Endodermal cell (in vitro differentiated cells): Measurements from ENCODE around the gene CCNG2. TPM values are rescaled to one million over a fixed set of nuclear protein-coding genes. Genes with fewer than 3 reads are reported as not detected.

Experiments used
- DNase-seq: peaks from one replicate; pipeline ENCODE4 v3.0.0-alpha.2; 2017
- H3K27ac ChIP-seq: 2 replicates; pipeline ENCODE4 v1.5.1; 2013; ENCODE audit warnings: mild to moderate bottlenecking, low read depth, low read length, moderate library complexity
- H3K27me3 ChIP-seq: 2 replicates; pipeline ENCODE4 v1.6.1; 2013; ENCODE audit warnings: mild to moderate bottlenecking, low read length, moderate library complexity; ENCODE audit not compliant: insufficient read depth, control insufficient read depth, poor library complexity, severe bottlenecking
- H3K36me3 ChIP-seq: 2 replicates; pipeline ENCODE4 v1.7.0; 2013; ENCODE audit warnings: mild to moderate bottlenecking, low read length, moderate library complexity; ENCODE audit not compliant: control insufficient read depth, insufficient read depth
- H3K4me1 ChIP-seq: one replicate; pipeline ENCODE4 v1.7.0; 2013; ENCODE audit warnings: low read length; ENCODE audit not compliant: control insufficient read depth, insufficient read depth
- H3K4me3 ChIP-seq: 2 replicates; pipeline ENCODE4 v1.5.1; 2013; ENCODE audit warnings: mild to moderate bottlenecking, low read length, moderate library complexity
- H3K9ac ChIP-seq: 2 replicates; pipeline ENCODE4 v1.6.1; 2013; ENCODE audit warnings: mild to moderate bottlenecking, low read length, moderate library complexity; ENCODE audit not compliant: poor library complexity, severe bottlenecking; ENCODE audit errors: extremely low read depth
- H3K9me3 ChIP-seq: 2 replicates; pipeline ENCODE4 v1.6.1; 2013; ENCODE audit warnings: mild to moderate bottlenecking, low read length, moderate library complexity; ENCODE audit not compliant: control insufficient read depth
- H3K27ac Mint-ChIP-seq: 2 replicates; pipeline ENCODE4 v1.8.0; 2020; ENCODE audit warnings: mixed read lengths
- H3K27me3 Mint-ChIP-seq: 2 replicates; pipeline ENCODE4 v1.8.0; 2021; ENCODE audit warnings: mild to moderate bottlenecking, mixed read lengths; ENCODE audit not compliant: insufficient read depth
- H3K36me3 Mint-ChIP-seq: 2 replicates; pipeline ENCODE4 v1.8.0; 2020; ENCODE audit warnings: low read depth, mixed read lengths
- H3K4me1 Mint-ChIP-seq: 2 replicates; pipeline ENCODE4 v1.8.0; 2020; ENCODE audit warnings: mixed read lengths
- H3K4me3 Mint-ChIP-seq: 2 replicates; pipeline ENCODE4 v1.8.0; 2020; ENCODE audit warnings: mild to moderate bottlenecking, moderate library complexity, mixed read lengths
- H3K9me3 Mint-ChIP-seq: 2 replicates; pipeline ENCODE4 v1.8.0; 2020; ENCODE audit warnings: mild to moderate bottlenecking, mixed read lengths
- WGBS, 2 experiments: methylation state at CpG; one replicate each; pipeline versions ENCODE4 v1.1.5 to v1.1.7; 2013; ENCODE audit warnings: missing lambda C conversion rate in 2 of 2, mixed read lengths in 1 of 2; ENCODE audit not compliant: insufficient coverage in 1 of 2, insufficient read length in 1 of 2; 5-methylcytosine and 5-hydroxymethylcytosine counted together
- total RNA-seq, 2 donors: library from RNA; stranded (reverse); fragmentation: NEBNext Ultra II Directional in 1 of 2; extraction: Animal tissue kit (Norgen Biotek cat#: 25700) in 1 of 2; gene quantifications; 2 replicates in 1 of 2; 3 replicates in 1 of 2; pipeline ENCODE4 v1.2.1, GENCODE V29; 2021
- TF ChIP-seq, protein P1 (sequence below): fragments of 200-600 bp; sonication (generic); conservative IDR thresholded peaks from 2 replicates; pipeline ENCODE4 v1.5.0; 2021; ENCODE audit warnings: antibody characterized with exemption, mild to moderate bottlenecking

The CCNG2 gene
- total RNA-seq, 2 donors from 2014 or later: 39.7 to 41.5 TPM

DNA sequence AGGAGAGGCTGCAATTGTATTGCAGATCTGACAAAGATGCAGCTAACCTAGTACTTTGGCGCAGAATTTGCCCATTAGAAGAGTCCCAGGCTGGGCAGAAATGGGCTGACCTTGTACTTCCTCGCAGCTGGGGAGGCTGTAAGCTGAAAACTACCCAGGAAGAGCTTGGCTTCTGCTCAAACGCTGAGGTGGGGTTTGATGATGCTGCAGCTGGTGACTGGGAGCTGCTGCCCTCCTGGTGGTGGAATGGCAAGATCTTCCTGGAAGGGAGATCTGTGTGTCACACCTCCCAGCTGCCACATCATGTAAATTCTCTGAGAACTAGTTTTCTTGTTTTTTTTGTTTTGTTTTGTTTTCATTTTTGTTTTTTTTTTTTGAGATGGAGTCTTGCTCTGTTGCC lies 17.4 kb downstream of the CCNG2 start:
- H3K36me3 ChIP-seq: peaks cover 15% of the 10 kb centered on the region
- H3K4me3 Mint-ChIP-seq: no peak overlapping the region
- peaks cover 16% of the 10 kb centered on the region for H3K36me3 Mint-ChIP-seq
- no peak overlapping the region for H3K27ac Mint-ChIP-seq
- 79 to 82% methylated on average over 3 of the region's 3 CpGs for WGBS, 2 experiments
- no peak overlapping the region for H3K4me3 ChIP-seq
- no peaks in the 10 kb centered on the region for H3K27me3 ChIP-seq
- H3K4me1 ChIP-seq: peaks cover 18% of the 10 kb centered on the region
- H3K9ac ChIP-seq: no peak overlapping the region
- H3K27ac ChIP-seq: no peak overlapping the region
- H3K27me3 Mint-ChIP-seq: peaks cover 41% of the 10 kb centered on the region
- H3K9me3 Mint-ChIP-seq: no peaks in the 10 kb centered on the region
- H3K4me1 Mint-ChIP-seq: peaks cover 55% of the 10 kb centered on the region
- peak; percentile 67 for DNase-seq
- H3K9me3 ChIP-seq: no peaks in the 10 kb centered on the region
- TF ChIP-seq, protein P1, sequence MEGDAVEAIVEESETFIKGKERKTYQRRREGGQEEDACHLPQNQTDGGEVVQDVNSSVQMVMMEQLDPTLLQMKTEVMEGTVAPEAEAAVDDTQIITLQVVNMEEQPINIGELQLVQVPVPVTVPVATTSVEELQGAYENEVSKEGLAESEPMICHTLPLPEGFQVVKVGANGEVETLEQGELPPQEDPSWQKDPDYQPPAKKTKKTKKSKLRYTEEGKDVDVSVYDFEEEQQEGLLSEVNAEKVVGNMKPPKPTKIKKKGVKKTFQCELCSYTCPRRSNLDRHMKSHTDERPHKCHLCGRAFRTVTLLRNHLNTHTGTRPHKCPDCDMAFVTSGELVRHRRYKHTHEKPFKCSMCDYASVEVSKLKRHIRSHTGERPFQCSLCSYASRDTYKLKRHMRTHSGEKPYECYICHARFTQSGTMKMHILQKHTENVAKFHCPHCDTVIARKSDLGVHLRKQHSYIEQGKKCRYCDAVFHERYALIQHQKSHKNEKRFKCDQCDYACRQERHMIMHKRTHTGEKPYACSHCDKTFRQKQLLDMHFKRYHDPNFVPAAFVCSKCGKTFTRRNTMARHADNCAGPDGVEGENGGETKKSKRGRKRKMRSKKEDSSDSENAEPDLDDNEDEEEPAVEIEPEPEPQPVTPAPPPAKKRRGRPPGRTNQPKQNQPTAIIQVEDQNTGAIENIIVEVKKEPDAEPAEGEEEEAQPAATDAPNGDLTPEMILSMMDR: peak; percentile 48

GRCh38 chr4:77175201-77175611 lies 18.2 kb downstream of the CCNG2 start:
- H3K27ac ChIP-seq: no peak overlapping the region
- H3K4me3 ChIP-seq: no peak overlapping the region
- no peaks in the 10 kb centered on the region for H3K9me3 Mint-ChIP-seq
- no peaks in the 10 kb centered on the region for H3K27me3 ChIP-seq
- TF ChIP-seq, protein P1: no peak
- WGBS, 2 experiments: 3 to 20% methylated on average over 1 to 3 of the region's 3 CpGs
- H3K36me3 ChIP-seq: peaks cover 9% of the 10 kb centered on the region
- peaks cover 8% of the 10 kb centered on the region for H3K36me3 Mint-ChIP-seq
- no peak overlapping the region for H3K9ac ChIP-seq
- H3K4me1 ChIP-seq: peaks cover 18% of the 10 kb centered on the region
- no peaks in the 10 kb centered on the region for H3K9me3 ChIP-seq
- peaks cover 49% of the 10 kb centered on the region for H3K4me1 Mint-ChIP-seq
- no peak overlapping the region for H3K4me3 Mint-ChIP-seq
- H3K27me3 Mint-ChIP-seq: peaks cover 44% of the 10 kb centered on the region
- DNase-seq: peak; percentile 90
- peak overlapping the region; percentile 85 for H3K27ac Mint-ChIP-seq

GRCh38 chr4:77176640-77177039 lies 19.6 kb downstream of the CCNG2 start:
- Mint-ChIP-seq H3K27me3 (peaks cover 49% of the 10 kb centered on the region), H3K4me1 (peaks cover 38% of the 10 kb centered on the region), H3K9me3 (no peaks in the 10 kb centered on the region), H3K27ac (no peak overlapping the region), H3K36me3 (no peaks in the 10 kb centered on the region), H3K4me3 (no peak overlapping the region)
- H3K9me3 ChIP-seq: no peaks in the 10 kb centered on the region
- H3K27ac ChIP-seq: peak overlapping the region; percentile 94
- H3K36me3 ChIP-seq: no peaks in the 10 kb centered on the region
- H3K4me1 ChIP-seq: peaks cover 18% of the 10 kb centered on the region
- H3K27me3 ChIP-seq: no peaks in the 10 kb centered on the region
- WGBS, 2 experiments: 75 to 100% methylated on average over 2 to 6 of the region's 6 CpGs
- TF ChIP-seq, protein P1: no peak
- no peak overlapping the region for H3K4me3 ChIP-seq
- DNase-seq: peak; percentile 52
- no peak overlapping the region for H3K9ac ChIP-seq
